Small intestine (tissue), 7 donors: Measurements from ENCODE around the gene IKZF3. TPM values are rescaled to one million over a fixed set of nuclear protein-coding genes. Genes with fewer than 3 reads are reported as not detected.
A peak's percentile ranks its signal among the peaks of the same experiment; 100 is the strongest.
"Not testable (repeated sequence)": the region's sequence is repeated elsewhere in the genome, so short reads cannot be mapped to it uniquely, and the experiment has no call there.

Experiments
- DNase-seq, 2 donors: peaks; one replicate each; pipeline versions ENCODE4 v3.0.0 to v3.0.0-alpha.2; 2013
- FAIRE-seq: peaks from 2 replicates; lab custom pipeline; 2012; peaks lifted over from hg19 to GRCh38; lab: Jason Lieb, UNC
- H3K27ac ChIP-seq, 3 donors: one replicate each; pipeline ENCODE4 v1.5.1; 2013; ENCODE audit warnings: low read length in 2 of 3, mild to moderate bottlenecking in 2 of 3, control low read depth in 1 of 3, inconsistent platforms in 1 of 3, low read depth in 1 of 3, moderate library complexity in 1 of 3
- H3K27me3 ChIP-seq, 3 donors: one replicate each; pipeline ENCODE4 v1.6.1; 2013; ENCODE audit warnings: low read length in 3 of 3, inconsistent platforms in 1 of 3; ENCODE audit not compliant: control insufficient read depth in 3 of 3, insufficient read depth in 3 of 3
- H3K36me3 ChIP-seq, 3 donors: one replicate each; pipeline ENCODE4 v1.6.1; 2013; ENCODE audit warnings: low read length in 3 of 3, inconsistent platforms in 1 of 3, low read depth in 1 of 3, mild to moderate bottlenecking in 1 of 3, moderate library complexity in 1 of 3; ENCODE audit not compliant: control insufficient read depth in 3 of 3, insufficient read depth in 2 of 3
- H3K4me1 ChIP-seq, 3 donors: one replicate each; pipeline ENCODE4 v1.6.1; 2013; ENCODE audit warnings: low read length in 2 of 3, inconsistent platforms in 1 of 3, low read depth in 1 of 3, mild to moderate bottlenecking in 1 of 3, moderate library complexity in 1 of 3; ENCODE audit not compliant: control insufficient read depth in 3 of 3, insufficient read depth in 2 of 3
- H3K4me3 ChIP-seq, 3 donors: one replicate each; pipeline ENCODE4 v1.5.1; 2013; ENCODE audit warnings: low read length in 3 of 3, control low read depth in 1 of 3, inconsistent platforms in 1 of 3, low read depth in 1 of 3, mild to moderate bottlenecking in 1 of 3, moderate library complexity in 1 of 3
- H3K9me3 ChIP-seq, 2 donors: one replicate each; pipeline ENCODE4 v1.6.1; 2013; ENCODE audit warnings: low read depth in 1 of 2, low read length in 1 of 2; ENCODE audit not compliant: control insufficient read depth in 2 of 2, insufficient read depth in 1 of 2
- WGBS, 3 donors: extraction: QIAGEN DNeasy Blood & Tissue Kit; methylation state at CpG; one replicate each; pipeline ENCODE4 v1.1.7; 2013; 5-methylcytosine and 5-hydroxymethylcytosine counted together
- polyA plus RNA-seq, 4 donors: library from polyadenylated mRNA; stranded (reverse) in 3 of 4; unstranded in 1 of 4; fragments of 200-250 nt in 3 of 4; fragments of 120-200 nt in 1 of 4; gene quantifications; one replicate each; pipeline versions ENCODE4 v1.2.1 to v1.2.3, GENCODE V29; 2013
- donor health status: healthy with polysubstance abuse.
- donor health status: control.
- donor health status: control.
- donor health status: Bipolar disorder and iron deficiency.
- donor health status: healthy.

Gene IKZF3
- polyA plus RNA-seq, 4 donors = 0.67 to 1.6 (median 1.4) TPM

GRCh38 chr17:39852239-39852638 is 11.9 kb downstream of the IKZF3 start:
- peaks cover 0 to 8% (median 0%) of the 10 kb centered on the region in 3 donors for H3K27me3 ChIP-seq
- H3K4me1 ChIP-seq = no peaks in the 10 kb centered on the region
- no peaks in the 10 kb centered on the region for H3K9me3 ChIP-seq
- no peak overlapping the region for H3K27ac ChIP-seq
- DNase-seq (no peak), FAIRE-seq (no peak)
- no peaks in the 10 kb centered on the region for H3K36me3 ChIP-seq
- WGBS, 3 donors = 35 to 54% (median 39%) methylated on average over 3 of the region's 3 CpGs
- H3K4me3 ChIP-seq = no peak overlapping the region

GRCh38 chr17:39850186-39850585 is 13.9 kb downstream of the IKZF3 start:
- H3K27me3 ChIP-seq, DNase-seq, H3K36me3 ChIP-seq, H3K4me1 ChIP-seq, H3K4me3 ChIP-seq, H3K9me3 ChIP-seq, H3K27ac ChIP-seq: not testable (repeated sequence)
- FAIRE-seq = peak; percentile 99

- no peak overlapping the region for H3K4me3 ChIP-seq
- H3K9me3 ChIP-seq = no peaks in the 10 kb centered on the region
- peaks cover 0 to 4% (median 0%) of the 10 kb centered on the region in 3 donors for H3K27me3 ChIP-seq
- FAIRE-seq (no peak), DNase-seq (no peak)
- no peak overlapping the region for H3K27ac ChIP-seq
- 70 to 85% (median 71%) methylated on average over 4 of the region's 4 CpGs for WGBS, 3 donors
- H3K4me1 ChIP-seq = no peaks in the 10 kb centered on the region
- H3K36me3 ChIP-seq = no peaks in the 10 kb centered on the region
Measured at GRCh38 chr17:39848600-39848999, 15.5 kb downstream of the IKZF3 start.

GRCh38 chr17:39846205-39846604 is 17.9 kb downstream of the IKZF3 start:
- Histone ChIP-seq H3K4me1 (no peaks in the 10 kb centered on the region), H3K9me3 (no peaks in the 10 kb centered on the region), H3K27ac (no peak overlapping the region), H3K27me3 (no peaks in the 10 kb centered on the region), H3K4me3 (no peak overlapping the region), H3K36me3 (no peaks in the 10 kb centered on the region)
- DNase-seq (no peak), FAIRE-seq (no peak)
- WGBS, 3 donors = 56 to 81% (median 65%) methylated on average over 4 of the region's 4 CpGs

GRCh38 chr17:39845052-39845846 is 18.9 kb downstream of the IKZF3 start:
- H3K4me3 ChIP-seq = no peak overlapping the region
- H3K27me3 ChIP-seq = no peaks in the 10 kb centered on the region
- FAIRE-seq = no peak
- no peaks in the 10 kb centered on the region for H3K9me3 ChIP-seq
- no peak for DNase-seq
- no peaks in the 10 kb centered on the region for H3K4me1 ChIP-seq
- 61 to 74% (median 63%) methylated on average over 8 of the region's 8 CpGs for WGBS, 3 donors
- no peaks in the 10 kb centered on the region for H3K36me3 ChIP-seq
- H3K27ac ChIP-seq = no peak overlapping the region

- H3K27ac ChIP-seq = no peak overlapping the region
- no peaks in the 10 kb centered on the region for H3K4me1 ChIP-seq
- no peak overlapping the region for H3K4me3 ChIP-seq
- peaks cover 0 to 12% of the 10 kb centered on the region in 2 donors for H3K9me3 ChIP-seq
- DNase-seq (no peak), FAIRE-seq (no peak)
- H3K27me3 ChIP-seq = no peaks in the 10 kb centered on the region
- 67 to 83% (median 83%) methylated on average over 2 of the region's 2 CpGs for WGBS, 3 donors
- H3K36me3 ChIP-seq = no peaks in the 10 kb centered on the region
Measured at GRCh38 chr17:39841134-39841683, 22.9 kb downstream of the IKZF3 start.

- no peaks in the 10 kb centered on the region for H3K27me3 ChIP-seq
- H3K36me3 ChIP-seq = no peaks in the 10 kb centered on the region
- no peak for DNase-seq
- H3K27ac ChIP-seq = no peak overlapping the region
- no peaks in the 10 kb centered on the region for H3K4me1 ChIP-seq
- H3K9me3 ChIP-seq = peaks cover 0 to 20% of the 10 kb centered on the region in 2 donors
- 67 to 82% (median 79%) methylated on average over 1 of the region's 1 CpG for WGBS, 3 donors
- no peak for FAIRE-seq
- no peak overlapping the region for H3K4me3 ChIP-seq
Measured at GRCh38 chr17:39838784-39839183, 25.3 kb downstream of the IKZF3 start.

GRCh38 chr17:39838057-39838456 is 26.1 kb downstream of the IKZF3 start:
- Histone ChIP-seq H3K4me3 (no peak overlapping the region), H3K9me3 (peaks cover 0 to 20% of the 10 kb centered on the region in 2 donors), H3K27me3 (no peaks in the 10 kb centered on the region), H3K27ac (no peak overlapping the region), H3K4me1 (no peaks in the 10 kb centered on the region), H3K36me3 (no peaks in the 10 kb centered on the region)
- DNase-seq = no peak
- FAIRE-seq = no peak
- 80 to 83% (median 81%) methylated on average over 1 of the region's 1 CpG for WGBS, 3 donors
